ENCODE measurements around the gene MRPL47. TPM values are rescaled to one million over a fixed set of nuclear protein-coding genes. Genes with fewer than 3 reads are reported as not detected.
"Not testable (repeated sequence)": the region's sequence is repeated elsewhere in the genome, so short reads cannot be mapped to it uniquely, and the experiment has no call there.

MRPL47 gene
- total and polyA plus RNA-seq, 12 donors, result 15.9 to 108 (median 36.0) TPM

DNA sequence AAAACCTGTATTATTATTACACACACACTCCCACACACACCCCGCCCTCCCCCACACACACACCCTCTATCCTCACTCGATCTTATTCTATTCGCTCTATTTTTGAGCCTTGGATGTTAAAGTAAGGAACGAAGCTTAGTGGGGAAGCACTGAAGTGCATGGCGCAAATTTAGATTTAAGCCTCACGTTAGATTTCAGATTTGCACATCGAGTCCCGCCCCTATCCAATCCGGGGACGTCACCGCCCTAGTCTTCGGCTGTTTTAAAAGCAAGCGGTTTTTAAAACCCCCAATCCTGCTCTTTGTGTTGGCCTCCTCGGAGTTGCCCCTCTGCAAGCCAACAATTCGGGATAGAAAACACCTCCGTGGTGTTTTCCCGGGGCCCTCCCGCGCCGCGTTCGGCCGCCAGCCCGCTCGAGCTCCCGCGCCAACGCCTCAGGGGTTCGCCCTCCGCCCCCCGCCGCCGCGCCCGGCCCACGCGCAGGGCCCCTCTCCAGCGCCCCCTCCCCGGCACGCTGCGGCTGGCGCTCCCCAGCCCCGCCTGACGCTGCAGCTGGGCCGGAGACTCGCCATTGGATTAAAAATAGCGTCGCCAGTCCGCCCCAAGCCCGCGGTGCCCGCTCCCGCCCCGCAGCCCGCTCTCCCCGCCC is 48.1 kb upstream of the MRPL47 start, which contains the start of gene USP13:
USP13 (plus strand) TSS at position 594 of the 649 bp plus-strand sequence. CDS start 186 bp downstream, outside the sequence.
- peak; percentile 73 to 85 (median 75) for DNase-seq
- H3K27me3 ChIP-seq, result no peaks in the 10 kb centered on the region
- intact Hi-C loops (cut with DNase I), result loop anchor here in 1 of 2 donors (10.0 kb wide), 2 partner anchors 52 to 92 kb away; no protein-coding TSS in a partner anchor
- 0 to 1% (median 0%) methylated on average over 14 to 56 of the region's 56 CpGs for WGBS, 4 donors
- peak within 1 kb of the TSS; percentile 74 to 98 (median 95) for H3K27ac ChIP-seq
- no peaks in the 10 kb centered on the region for H3K9me3 ChIP-seq (replicated peaks in 1 of 3)
- no peaks in the 10 kb centered on the region for H3K36me3 ChIP-seq (replicated peaks in 1 of 2)
- peak; percentile 25 to 76 for TF ChIP-seq POLR2A (IDR thresholded peaks at IDR 0.05)
- TF ChIP-seq, protein P1, sequence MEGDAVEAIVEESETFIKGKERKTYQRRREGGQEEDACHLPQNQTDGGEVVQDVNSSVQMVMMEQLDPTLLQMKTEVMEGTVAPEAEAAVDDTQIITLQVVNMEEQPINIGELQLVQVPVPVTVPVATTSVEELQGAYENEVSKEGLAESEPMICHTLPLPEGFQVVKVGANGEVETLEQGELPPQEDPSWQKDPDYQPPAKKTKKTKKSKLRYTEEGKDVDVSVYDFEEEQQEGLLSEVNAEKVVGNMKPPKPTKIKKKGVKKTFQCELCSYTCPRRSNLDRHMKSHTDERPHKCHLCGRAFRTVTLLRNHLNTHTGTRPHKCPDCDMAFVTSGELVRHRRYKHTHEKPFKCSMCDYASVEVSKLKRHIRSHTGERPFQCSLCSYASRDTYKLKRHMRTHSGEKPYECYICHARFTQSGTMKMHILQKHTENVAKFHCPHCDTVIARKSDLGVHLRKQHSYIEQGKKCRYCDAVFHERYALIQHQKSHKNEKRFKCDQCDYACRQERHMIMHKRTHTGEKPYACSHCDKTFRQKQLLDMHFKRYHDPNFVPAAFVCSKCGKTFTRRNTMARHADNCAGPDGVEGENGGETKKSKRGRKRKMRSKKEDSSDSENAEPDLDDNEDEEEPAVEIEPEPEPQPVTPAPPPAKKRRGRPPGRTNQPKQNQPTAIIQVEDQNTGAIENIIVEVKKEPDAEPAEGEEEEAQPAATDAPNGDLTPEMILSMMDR (IDR thresholded peaks at IDR 0.05), result peak in 4 of 6 experiments; percentile 17 to 50 (median 34)
- peak within 1 kb of the TSS; percentile 50 to 92 (median 80) for H3K4me3 ChIP-seq
- peaks cover 5 to 24% of the 10 kb centered on the region in 2 donors for H3K4me1 ChIP-seq (replicated peaks in 1 of 2)

DNA sequence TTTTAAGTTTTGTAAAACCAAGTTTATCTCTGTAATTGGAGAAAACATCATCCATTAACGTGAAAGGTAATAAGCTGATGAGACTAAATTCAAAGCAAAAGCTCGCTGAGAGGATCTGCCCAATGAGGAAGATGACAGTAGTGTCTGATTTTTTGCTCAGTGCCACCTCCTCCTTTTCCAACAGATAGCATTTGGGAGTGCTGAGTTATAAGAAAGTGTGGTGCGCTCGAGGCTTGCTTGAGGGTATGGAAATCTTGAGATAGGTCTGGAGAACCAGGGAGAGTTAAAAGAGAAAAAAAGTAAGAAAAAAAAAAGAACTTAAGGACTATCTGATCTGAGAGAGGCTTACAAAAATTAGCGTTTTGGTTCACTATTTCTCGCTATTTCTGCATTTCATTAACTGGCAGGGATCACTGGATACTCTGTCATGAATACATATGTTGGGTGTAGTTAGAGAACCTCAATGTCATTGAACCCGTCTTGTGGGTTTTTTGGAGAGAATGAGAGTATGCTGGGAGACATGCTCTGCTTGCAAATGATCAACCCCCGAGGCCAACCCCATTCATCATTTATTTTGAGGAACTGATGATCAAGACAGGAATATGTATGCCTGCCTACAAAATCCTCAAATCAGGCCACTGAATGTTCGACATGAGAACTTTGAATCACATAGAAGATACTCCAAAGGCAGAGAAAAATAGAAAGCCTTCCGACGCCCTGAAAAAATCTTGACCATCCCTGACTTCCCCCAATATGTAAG is 47.4 kb upstream of the MRPL47 start:
- H3K36me3 ChIP-seq (replicated peaks in 1 of 2), result no peaks in the 10 kb centered on the region
- TF ChIP-seq POLR2A (IDR thresholded peaks at IDR 0.05), result no peak
- TF ChIP-seq, protein P1 (IDR thresholded peaks at IDR 0.05), result no peak
- H3K4me3 ChIP-seq, result peak overlapping the region in 2 of 4 donors; percentile 39 to 92
- intact Hi-C loops (cut with DNase I), result loop anchor here in 1 of 2 donors (10.0 kb wide), 2 partner anchors 53 to 93 kb away; no protein-coding TSS in a partner anchor
- no peaks in the 10 kb centered on the region for H3K9me3 ChIP-seq (replicated peaks in 1 of 3)
- 44 to 48% (median 47%) methylated on average over 11 of the region's 11 CpGs for WGBS, 4 donors
- DNase-seq, result no peak
- no peaks in the 10 kb centered on the region for H3K27me3 ChIP-seq
- H3K27ac ChIP-seq, result peak overlapping the region in 4 of 5 donors; percentile 70 to 98 (median 96)
- H3K4me1 ChIP-seq (replicated peaks in 1 of 2), result peaks cover 5 to 24% of the 10 kb centered on the region in 2 donors

DNA sequence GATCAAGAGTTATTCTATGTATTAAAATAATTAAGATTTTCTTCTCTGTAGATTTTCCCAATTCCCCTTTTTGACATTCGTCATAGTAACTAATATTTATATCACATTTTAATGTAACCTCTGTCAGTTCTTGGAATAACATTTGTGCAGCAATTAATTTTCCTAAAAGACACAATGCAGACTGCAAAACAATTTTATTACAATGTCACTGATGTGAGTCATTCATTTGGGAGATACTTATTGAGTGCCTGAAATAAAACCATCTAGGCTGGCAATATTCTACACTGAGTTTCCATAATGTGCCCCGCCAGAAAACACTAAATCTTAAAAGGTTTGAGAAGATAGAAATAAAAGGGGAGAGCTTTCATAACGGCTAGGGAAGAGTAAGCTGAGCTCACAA is 41.7 kb upstream of the MRPL47 start:
- H3K4me1 ChIP-seq (replicated peaks in 1 of 2), result no peaks in the 10 kb centered on the region
- intact Hi-C loops (cut with DNase I), result no loop called here
- TF ChIP-seq, protein P1 (IDR thresholded peaks at IDR 0.05), result no peak
- no peak for TF ChIP-seq POLR2A (IDR thresholded peaks at IDR 0.05)
- H3K4me3 ChIP-seq, result no peak overlapping the region
- H3K36me3 ChIP-seq (replicated peaks in 1 of 2), result no peaks in the 10 kb centered on the region
- H3K27ac ChIP-seq, result no peak overlapping the region
- H3K27me3 ChIP-seq, result no peaks in the 10 kb centered on the region
- WGBS, 4 donors, result 60 to 66% (median 63%) methylated on average over 3 of the region's 3 CpGs
- DNase-seq, result no peak
- H3K9me3 ChIP-seq (replicated peaks in 1 of 3), result no peaks in the 10 kb centered on the region

DNA sequence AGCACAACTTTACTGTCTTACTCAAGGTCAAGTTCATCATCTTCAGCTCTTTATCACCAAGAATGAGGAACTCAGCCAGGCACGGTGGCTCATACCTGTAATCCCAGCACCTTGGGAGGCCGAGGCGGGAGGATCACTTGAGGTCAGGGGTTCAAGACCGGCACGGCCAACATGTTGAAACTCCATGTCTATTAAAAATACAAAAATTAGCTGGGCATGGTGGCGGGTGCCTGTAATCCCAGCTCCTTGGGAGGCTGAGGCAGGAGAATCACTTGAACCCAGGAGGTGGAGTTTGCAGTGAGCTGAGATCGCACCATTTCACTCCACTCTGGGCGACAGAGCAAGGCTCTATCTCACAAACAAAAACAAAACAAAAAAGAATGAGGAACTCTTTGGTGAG is 39.4 kb upstream of the MRPL47 start:
- H3K9me3 ChIP-seq (replicated peaks in 1 of 3); H3K4me3 ChIP-seq; H3K4me1 ChIP-seq (replicated peaks in 1 of 2); H3K27ac ChIP-seq; intact Hi-C loops (cut with DNase I); H3K36me3 ChIP-seq (replicated peaks in 1 of 2); DNase-seq; H3K27me3 ChIP-seq: not testable (repeated sequence)
- 92 to 98% (median 94%) methylated on average over 8 of the region's 8 CpGs for WGBS, 4 donors
